HG03045 (cell line): Measurements from ENCODE around the gene ZNF408.
"Not testable (repeated sequence)": the region's sequence is repeated elsewhere in the genome, so short reads cannot be mapped to it uniquely, and the experiment has no call there.

Source experiments
- ATAC-seq: cut with Tn5 transposase; IDR thresholded peaks from one replicate; pipeline ENCODE4 v1.9.1; 2021; ENCODE audit warnings: mild to moderate bottlenecking, moderate library complexity; ENCODE audit not compliant: unreplicated experiment

Gene ZNF408

DNA sequence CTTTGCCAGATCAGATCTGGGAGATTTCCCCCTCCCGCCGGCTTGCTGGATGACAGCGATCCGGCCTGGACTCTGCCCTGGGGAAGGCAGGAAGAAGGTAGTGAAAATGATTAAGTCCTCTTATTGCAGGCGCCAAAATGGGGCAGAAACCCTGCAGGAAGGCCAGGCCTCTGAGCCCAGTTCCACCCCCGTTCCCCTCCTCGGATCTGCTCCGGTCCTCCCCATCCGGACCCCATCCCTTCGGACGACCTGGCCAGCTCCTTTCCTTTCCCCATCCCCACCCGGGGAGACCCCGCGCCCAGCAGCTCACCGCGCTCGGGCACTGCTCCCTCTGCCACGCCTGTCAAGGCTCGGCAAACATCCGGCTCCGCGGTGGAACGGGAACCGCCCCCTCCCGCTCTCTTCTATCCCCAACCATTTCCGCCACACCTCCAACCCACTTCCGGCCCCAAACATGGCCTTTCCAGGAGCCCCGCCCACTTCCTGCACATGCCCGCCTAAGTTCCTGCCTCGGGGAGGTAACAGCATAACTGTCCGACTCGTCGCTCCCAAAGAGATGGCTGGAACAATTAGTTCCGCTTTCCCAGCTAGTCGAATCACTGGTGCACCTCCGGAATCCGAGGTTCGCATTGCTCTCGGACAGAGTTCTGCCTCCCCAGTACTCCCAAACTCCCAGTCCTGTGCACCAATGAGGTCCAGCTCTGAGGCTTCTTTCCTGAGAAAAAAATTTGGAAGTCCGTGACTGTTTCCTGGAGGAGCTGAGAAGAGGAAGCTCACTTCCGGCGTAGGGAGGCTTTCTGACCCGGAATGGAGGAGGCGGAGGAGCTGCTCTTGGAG lies at the start of gene ZNF408, which contains the start of gene ARHGAP1:
Gene ZNF408, plus strand, starts transcription at position 791 of the 837 bp plus-strand sequence. Its CDS starts 17 bp downstream, at position 808.
Gene ARHGAP1, minus strand, starts transcription at position 379 of the 837 bp plus-strand sequence. CDS start 4,512 bp downstream, outside the sequence.
- peak; percentile 87 for ATAC-seq

DNA sequence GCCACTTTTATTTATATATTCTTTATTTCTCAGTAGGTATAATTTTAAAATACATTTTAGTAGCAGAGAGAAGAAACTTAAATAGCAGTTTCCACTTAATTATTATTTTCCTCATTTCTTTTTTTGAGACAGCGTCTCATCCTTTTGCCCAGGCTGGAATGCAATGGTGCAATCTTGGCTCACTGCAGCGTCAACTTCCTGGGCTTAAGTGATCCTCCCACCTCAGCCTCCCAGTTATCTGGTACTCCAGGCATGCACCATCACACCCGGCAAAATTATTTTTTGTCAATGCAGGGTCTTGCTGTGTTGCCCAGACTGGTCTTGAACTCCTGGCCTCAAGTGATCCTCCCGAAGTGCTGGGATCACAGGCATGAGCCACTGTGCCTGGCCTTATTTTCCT lies 45.2 kb upstream of the ZNF408 start:
- no peak for ATAC-seq

DNA sequence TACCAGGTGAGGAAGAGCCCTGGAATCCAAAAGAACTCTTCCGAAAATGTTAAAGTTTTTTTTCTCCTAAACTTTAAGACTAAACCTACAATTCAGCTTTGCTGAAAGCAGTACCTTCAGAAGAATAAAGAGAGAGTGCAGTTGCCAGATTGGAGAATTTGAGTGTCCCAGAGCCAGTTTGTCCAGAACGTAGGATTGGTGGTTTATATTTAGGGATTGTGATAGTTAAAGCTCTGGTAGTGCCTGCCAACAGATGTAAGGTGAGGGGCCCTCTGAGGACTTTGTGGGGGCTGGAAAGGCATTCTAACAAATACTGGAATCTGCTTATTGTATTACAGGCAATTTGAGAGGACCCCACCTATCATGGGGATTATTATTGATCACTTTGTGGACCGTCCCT lies 43.6 kb upstream of the ZNF408 start:
- ATAC-seq: no peak

DNA sequence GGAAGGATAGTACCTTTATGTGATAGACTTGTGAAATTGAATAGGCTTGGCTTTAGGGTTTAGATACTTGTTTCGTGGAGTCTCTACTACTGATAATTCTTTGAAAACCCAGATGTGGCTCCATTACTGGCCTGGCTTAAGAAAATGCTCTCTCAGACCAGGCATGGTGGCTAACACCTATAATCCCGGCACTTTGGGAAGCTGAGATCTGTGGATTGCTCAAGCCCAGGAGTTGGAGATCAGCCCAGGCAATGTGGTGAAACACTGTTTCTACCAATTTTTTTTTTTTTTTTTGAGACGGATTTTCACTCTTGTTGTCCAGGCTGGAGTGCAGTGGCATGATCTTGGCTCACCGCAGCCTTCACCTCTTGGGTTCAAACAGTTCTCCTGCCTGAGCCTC lies 42.6 kb upstream of the ZNF408 start:
- no peak for ATAC-seq

DNA sequence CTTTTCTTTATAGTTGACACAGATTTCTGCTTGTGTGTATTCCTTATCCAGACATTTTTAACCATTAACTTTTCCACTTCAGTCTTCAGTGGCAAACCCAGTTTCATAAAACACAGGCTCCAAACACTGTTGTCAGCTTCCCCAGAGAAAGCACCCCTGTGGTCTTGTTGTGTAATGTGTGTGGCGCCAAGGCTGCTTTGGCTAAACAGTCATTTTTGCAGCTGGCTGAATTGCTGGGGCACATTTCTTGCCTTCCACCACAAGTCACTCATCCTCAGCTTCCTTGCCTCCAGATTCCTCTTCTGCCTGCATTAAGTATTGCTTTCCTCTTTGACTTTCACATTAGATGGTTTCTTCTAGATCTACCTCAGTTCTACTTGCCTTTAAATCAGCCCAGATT lies 40.9 kb upstream of the ZNF408 start:
- ATAC-seq: no peak

DNA sequence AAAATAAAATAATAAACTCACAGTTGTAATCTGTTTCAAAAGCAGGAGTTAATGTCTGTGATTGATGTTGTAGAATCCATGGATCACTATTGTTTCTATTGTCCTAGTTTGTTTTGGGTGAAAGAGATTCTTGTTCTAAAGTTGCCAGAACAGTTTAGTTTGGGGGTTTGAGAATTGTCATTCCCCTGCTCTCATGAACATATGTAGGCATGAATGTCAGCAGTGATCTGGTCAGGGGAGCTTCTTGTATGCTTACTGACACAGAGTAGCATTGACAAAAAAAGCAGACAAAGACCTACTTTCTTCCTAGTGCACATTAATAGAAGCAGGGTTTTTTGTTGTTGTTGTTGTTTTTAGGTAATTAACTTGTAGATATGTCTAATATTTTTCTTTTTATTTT lies 39.0 kb upstream of the ZNF408 start:
- no peak for ATAC-seq

DNA sequence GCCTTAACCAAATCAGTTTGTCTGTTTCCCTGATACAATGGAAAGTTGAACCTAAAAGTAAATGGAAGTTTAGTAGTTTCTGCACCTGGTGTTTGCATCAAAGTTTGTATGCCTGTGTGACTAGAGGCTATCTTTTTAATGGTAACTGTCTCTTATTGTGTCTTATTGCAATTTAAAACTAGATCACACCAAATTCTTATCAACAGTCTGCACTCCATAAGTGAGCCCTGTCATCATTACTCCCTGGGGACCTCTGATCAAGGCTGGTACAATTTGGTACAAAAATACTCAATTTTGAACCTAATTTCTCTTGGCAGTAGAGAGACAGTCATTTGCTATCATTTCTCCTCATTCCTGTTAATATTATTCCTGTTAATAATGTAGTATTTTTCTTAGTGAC lies 38.5 kb upstream of the ZNF408 start:
- no peak for ATAC-seq

DNA sequence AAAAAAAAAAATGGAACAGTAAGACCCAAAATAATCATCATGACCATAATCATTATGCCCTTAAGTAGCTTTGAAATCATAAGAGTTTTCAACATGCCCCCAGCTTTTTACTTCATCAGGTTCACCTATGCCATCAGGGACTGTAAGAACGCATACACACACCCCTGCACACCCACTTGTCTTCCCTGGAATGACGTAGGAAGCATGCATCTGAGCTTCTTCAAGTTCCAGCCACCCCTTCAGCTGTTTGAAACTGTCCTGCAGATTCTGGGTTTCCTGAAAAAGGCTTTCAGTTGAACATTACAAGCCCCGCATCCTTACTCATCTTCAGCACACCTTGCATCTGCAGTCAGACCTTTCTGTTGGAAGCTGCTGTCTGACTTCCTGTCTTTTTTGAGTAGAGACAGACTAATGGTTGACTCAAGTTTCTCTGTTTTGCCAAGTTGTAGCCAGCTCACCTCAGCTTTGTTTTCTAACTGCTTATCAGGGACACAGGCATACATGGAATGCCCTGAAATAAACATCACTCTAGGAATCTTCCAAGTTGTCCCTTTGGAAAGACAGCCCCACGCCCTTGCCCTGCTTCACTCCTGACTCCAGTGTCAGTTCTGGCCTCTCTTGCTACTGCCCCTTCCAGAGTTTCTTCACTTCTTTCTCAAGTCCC lies 37.4 kb upstream of the ZNF408 start:
- ATAC-seq: no peak

DNA sequence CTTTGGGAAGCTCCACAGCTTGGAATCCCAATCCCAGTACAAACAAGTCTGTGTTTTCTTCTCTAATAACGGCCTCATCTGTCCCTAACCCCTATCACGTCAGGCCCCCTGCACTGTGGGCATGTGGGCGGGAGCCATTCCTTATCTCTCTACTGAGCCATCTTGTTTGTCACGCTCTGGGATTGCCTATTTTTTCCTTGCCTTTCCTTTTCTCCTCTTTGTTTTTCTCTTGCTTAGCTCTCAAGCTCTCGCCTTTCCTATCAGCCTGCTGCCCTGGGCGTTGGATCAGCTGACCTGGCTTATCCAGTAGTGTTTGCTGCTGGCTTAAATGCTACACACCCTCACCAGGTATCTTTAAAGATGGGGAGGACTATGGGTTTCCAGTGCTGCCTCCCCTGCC lies 36.2 kb upstream of the ZNF408 start:
- ATAC-seq: no peak

DNA sequence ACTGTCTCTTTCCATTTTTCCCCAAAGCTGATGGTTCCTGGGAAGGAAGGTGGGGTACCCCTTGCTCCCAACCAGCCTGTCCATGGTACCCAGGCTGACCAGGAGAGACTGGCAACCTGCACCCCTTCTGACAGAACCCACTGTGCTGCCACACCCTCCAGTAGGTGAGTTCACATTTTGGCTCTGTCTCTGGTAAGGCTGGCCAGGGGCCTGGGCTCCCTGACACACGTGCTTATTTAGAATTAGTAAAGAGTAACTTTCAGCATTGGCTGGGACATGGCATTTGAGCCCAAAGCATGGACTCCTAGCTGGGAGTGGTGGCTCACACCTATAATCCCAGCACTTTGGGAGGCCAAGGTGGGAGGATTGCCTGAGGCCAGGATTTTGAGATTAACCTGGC lies 35.5 kb upstream of the ZNF408 start:
- no peak for ATAC-seq

DNA sequence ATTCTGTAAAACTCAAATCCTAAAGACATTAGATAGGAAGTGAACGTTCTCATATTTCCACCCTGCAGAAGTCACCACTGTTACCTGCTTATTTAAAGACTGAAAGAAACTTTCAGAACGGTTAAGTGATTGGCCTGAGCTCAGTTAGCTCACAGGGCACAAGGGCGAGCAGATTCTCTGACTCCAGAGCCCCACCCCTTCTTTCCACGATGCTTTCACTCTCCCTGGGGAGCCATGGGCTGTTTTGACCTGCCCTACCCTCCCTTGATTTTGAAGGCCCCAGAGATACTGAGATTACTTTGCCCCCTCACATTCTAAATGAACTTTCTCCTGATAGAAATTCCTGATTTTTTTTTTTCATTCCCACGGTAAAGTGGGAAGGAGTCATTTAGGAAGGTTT lies 34.3 kb upstream of the ZNF408 start:
- no peak for ATAC-seq

DNA sequence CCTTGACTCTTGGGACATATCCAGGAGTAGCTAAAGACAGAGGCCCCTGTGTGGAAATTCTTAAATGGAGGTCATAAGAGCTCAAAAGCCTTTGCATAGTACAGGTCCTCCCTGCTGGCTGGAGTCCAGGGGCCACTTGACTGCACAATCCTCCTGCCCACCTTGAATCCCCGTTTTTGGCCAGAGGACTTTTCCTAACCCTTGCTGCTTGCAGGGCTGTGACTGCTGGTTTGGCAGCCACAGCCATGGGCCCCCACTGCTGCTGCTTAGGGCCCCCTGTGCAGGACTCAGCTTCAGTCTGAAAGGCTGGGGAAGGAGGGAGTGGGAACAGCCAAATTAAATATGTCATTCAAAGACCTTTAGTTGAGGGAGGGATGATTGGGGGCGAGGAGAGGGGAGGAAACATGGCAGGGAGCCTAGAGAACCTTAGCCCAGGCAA lies 33.8 kb upstream of the ZNF408 start:
- ATAC-seq: no peak

DNA sequence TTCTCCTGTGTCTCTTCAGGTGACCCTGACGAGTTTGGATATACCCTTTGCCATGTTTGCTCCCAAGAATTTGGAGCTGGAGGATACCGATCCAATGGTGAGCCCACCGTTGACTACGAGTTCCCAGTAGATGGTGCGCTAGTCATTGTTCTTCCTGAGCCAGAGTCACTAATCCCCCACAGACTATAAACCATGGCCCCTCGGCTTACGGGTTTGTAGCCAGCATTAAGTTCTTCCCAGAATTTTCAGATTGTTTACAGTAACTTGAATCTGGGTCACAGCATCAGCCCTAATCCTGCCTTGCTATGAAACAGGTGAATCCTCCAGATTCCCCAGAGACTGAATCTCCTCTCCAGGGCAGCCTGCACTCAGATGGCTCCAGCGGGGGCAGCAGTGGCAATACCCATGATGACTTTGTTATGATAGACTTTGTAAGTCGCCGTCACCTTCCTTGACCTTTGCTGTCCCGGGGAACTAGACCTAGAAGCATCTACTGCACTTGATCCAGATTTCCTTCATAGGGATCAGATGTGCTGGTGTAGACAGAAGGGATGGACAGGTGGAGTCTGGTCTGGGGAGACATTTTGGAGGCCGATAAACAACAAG lies 32.2 kb upstream of the ZNF408 start:
- ATAC-seq: no peak

DNA sequence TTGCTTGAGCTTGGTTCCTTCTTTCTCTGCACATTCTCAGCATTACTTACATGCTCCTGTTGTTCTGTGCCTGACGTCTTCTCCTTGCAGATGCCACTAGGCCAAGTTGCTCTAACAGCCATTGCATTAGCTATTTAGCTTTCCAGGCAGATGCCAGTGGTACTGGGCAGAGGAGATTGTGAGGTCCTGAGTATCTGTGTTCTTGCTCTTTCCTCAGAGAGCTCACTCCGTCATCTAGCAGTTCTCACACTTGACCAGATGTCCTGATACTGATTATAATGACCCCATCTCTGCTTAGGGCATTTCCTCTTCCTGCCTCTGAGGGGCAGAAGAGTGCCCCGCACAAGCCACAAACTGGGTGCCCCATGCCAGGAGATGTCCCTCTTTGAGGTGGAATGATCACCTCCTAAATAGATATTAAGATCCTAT lies 31.1 kb upstream of the ZNF408 start:
- ATAC-seq: no peak

DNA sequence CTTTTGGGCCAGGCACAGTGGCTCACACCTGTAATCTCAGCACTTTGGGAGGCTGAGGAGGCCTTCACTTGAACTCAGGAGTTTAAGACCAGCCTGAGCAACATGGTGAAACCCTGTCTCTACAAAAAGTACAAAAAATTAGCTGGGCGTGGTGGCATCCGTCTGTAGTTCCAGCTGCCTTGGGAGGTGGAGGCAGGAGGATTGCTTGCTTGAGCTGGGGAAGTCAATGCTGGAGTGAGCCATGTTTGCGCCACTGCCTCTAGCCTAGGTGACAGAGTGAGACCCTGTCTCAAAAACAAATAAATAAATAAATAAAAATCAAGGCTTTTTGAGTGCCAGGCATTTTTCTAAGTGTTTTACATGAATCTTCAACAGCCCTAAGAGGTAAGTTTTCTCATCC lies 30.3 kb upstream of the ZNF408 start:
- not testable (repeated sequence) for ATAC-seq

DNA sequence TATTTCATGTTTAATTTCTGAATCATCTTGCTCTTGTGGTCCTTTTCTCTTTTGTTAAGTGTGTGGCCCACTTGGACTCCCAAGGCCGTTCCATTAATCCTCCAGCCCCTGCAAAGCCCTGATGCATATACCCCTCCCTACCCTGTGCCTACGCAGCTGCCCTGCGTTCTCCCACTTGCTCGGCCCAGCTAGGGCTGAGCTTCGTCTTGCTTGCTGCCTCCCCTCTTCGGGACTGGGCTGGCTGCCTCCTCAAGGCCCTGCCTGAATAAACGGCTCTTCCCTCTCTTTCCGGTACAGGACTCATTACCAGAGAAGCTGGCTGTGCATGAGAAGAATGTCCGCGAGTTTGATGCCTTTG lies 28.9 kb upstream of the ZNF408 start:
- no peak for ATAC-seq

DNA sequence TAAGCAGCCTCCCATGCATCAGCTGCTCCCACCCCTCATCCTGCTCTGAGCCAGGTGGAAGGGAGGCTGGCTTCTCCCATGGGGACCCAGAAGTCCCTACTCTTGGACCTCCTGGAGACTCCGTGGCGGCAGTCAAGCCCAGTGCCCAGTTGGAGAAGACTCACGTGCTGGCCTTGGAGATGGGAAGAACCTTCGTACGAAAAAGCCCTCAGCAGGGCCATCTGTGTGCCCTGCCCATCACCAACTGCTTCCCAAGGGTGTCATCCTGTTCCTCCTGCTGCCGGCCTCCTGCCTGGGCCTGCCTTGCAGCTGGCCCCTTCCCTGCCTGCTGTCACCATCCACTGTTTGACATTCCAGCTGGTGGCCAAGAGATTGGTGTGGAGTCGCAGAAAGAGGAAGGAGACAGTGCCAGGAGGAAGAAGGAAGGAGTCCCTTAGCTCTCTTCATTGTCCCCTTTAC lies 28.4 kb upstream of the ZNF408 start:
- no peak for ATAC-seq

DNA sequence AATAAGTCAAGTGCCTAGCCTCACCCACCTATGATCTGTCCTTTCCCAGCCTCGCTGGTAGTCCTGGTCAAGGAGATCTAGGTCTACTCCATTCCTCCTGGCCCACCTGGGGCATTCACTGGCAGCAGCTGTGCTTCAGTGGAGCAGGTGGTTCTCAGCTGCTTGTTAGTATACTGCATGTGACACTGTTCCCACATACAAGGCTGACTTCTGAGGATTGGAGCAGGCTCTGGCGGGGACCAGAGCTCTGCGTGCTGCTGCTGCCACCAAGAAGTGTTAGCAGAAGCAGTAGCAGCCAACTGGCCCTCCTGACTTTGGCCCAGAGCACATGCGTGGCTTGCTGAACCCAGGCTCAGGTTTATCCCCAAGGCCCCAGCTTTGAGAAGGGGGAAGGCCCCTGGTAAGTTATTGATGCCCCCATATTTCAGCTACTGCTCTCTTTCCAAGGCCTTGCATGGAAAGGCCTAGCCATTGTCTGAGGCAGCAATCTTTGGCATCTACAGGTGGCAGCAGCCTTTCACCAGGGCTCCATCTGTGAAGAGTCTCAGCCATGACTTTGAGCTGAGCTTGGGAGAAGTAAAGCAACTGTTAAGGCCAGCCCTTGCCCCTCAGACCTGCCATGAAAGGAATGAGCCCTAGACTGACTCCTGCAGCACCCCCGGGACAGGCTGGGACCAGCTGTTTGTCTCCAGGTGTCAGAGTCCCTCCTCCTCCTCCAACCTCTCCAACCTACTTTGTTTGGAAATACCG lies 26.9 kb upstream of the ZNF408 start:
- no peak for ATAC-seq

DNA sequence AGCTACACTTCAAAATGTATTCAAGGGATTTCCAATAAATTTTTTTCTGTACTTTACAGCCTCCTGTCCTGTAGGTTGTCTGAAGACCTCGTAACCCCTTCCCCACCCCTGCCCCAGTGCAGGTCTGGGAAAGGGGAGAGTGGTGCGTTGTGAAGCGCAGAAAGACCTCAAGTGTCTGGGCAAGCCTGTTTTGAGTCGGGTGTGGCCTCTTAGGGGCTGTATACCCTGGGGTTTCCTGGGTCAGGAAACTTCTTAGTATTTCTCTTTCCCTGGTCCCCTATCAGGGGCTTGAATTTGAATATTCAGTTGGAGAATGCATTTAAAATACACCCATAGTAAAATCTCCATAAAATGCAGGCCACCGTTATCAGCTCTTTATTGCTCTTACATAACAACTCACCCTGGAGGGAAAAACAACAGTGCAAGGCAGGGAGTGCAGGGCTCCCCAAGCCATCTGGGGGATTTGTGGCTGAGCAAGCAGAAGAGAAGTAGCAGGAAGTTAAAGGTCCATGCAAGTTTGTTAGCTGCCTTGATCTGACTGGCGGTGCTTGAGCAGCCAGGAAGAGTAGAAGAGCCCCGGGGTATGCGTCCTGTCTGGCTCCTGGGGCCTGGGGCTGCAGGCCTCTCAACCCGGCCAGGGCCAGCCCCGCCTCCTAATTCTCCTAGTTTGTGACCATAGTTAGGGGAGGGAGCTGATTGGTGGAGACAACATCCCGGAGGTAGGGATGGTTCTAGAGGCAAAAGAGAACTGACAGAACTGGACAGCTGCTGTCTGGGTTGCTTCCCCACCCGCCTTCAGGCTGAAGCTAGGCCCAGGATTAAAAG lies 26.2 kb upstream of the ZNF408 start:
- ATAC-seq: no peak

DNA sequence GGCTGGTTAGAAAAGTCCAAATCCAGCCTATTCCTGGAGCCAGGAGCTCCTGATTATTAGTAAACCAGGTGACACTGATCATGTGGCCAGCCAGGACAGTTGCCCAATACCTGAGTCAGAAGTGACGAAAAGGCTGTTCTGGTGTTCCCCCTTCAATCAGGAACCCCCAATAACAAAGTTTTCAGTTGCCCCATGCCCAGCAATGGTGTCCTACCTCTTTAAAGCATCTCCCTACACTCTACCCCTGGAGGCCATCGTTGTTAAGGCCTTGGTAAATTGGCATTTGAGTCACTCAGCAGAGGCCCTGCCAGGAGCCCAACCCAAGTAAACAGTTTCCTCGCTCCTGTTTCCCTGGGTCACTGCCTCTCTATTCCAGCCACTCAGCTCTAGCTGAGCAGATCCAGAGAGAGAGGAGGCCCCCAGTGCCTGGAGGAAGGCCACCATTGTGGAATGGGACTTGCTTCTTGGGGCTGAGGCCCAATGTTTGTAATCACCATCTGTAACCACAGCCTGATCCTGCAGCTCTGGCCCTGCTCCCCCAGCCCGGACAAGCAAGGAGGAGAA lies 25.5 kb upstream of the ZNF408 start:
- ATAC-seq: no peak
